Anterior cingulate cortex (tissue), 58 donors: ENCODE results near the gene C21orf58.
"Not testable (repeated sequence)": the region's sequence is repeated elsewhere in the genome, so short reads cannot be mapped to it uniquely, and the experiment has no call there.

Experiments used
- DNase-seq, 58 donors: peaks; one replicate each; lab custom pipeline; 2025; lab: John Stamatoyannopoulos, UW

C21orf58 gene

DNA sequence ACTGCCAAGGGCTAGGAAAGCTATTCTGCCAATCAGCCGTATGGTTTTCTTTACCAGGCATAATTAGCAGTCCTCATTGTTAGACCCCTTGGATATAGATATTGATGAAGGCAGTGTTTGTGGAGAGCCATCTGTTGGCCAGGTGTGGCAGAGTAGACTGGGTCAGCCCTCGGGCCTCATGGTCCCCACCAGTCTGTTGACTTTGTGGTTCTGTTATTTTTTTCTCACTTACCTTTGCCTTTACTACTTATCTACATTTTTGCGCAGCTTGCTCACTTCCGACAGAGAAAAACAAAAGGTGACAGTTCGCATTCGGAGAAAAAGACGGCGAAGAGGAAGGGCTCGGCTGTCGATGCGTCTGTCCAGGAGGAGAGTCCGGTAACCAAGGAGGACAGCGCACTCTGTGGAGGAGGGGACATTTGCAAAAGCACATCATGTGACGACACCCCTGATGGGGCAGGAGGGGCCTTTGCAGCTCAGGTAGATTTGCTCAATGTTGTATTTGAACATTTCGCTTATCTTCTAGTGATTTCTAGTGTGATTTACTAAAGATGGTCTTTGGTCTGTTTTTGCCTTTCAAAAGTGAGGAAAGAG lies 2.5 kb upstream of the C21orf58 start:
- DNase-seq, result no peak

DNA sequence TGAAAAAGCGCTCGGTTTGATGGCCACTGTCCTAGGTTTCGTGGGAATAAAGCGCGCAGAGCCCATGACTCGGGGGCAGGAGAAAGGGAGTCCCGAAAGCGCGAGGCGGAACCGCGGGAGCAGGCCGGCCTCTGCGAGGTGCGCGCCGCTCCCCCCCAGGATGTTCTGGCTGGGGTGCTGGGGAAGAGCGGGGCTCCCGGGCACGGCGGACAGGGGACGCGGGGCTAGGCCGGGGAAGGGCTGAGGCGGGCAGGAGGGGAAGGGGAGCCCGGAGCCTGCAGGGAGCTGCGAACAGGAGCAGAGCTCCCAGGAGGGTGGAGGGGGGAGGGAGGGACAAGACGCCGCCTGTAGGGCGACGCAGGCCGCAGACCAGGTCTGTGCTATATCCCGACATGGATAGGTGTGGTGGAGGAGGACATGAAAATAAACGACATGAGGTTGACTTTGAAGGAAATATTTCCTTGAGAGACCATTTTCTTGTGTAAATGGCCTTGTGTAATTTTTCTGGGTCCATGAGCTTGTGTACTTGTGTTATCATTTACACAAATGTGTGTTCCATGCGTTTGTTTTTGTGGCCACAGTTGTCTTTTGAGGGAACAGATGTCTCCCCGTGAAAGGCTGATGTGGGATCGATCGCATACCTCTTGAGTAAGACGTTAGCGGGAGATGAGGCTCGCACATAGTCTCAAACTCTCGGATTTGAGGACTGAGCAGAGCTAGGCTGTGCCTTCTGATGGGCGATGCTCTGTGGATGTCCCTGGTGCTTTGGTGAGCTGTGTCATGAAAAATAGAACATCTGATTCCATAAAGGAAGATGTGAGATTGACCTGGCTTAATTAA lies 1.6 kb upstream of the C21orf58 start:
- peak in 33 of 58 donors; percentile 9 to 52 (median 33) for DNase-seq

DNA sequence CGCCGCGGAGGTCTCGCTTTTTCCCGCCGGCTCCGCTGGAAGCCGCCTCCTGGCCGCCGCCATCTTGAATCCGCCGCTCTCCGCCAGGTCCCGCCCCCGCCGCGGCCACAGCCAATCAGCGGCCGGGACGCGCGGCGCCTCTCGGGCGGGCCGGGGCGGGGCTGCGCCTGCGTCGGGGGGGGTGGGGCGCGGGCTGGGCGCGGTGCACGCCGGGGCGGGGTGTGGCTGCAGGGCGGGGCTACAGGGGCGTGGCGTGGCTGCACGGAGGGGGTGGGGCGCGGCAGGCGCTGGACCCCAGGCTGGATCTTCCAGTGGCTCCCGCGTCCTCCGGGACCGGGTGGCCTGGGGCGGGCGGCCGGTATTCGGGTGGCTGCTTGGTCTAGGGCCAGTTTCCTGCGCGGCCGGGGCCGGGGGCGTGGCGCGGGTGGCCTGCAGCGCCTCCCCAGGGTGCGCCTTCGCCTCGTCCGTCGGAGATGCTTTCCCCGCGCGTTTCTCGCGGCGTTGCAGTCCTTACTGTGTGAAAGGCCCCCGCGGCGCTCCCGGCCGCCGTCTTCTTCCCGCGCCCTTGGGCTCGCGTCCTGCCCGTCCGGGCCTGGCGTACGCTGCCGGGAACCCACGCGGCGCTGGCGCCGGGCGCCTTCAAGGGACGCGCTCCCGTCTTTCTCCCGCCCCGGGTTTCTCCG lies 861 bp upstream of the C21orf58 start:
- peak; percentile 13 to 89 (median 83) for DNase-seq

DNA sequence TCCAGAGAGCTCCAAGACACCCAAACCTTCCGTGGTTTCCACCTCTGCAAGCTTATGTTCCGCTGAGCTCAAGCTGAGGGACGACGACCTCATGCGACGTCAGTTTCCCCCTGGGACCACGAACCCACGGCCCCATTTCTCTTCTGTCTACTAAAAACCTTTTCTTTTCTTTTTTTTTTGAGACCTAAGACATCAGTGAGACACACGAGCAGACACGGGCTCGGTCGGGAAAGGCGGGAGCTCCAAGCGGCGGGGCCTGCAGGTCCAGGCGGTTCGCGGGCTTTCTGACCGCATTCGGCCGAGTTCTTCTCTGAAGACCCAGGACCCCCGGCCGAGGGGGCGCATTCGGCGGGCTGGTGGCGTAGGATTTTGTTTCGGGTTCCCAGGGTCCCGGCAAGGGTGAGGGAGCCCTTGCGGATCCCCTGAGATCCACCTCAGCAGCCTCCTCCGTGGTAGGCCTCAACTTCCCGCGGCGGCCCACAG lies 402 bp downstream of the C21orf58 start:
- peak in 2 of 58 donors; percentile 47 to 61 for DNase-seq

DNA sequence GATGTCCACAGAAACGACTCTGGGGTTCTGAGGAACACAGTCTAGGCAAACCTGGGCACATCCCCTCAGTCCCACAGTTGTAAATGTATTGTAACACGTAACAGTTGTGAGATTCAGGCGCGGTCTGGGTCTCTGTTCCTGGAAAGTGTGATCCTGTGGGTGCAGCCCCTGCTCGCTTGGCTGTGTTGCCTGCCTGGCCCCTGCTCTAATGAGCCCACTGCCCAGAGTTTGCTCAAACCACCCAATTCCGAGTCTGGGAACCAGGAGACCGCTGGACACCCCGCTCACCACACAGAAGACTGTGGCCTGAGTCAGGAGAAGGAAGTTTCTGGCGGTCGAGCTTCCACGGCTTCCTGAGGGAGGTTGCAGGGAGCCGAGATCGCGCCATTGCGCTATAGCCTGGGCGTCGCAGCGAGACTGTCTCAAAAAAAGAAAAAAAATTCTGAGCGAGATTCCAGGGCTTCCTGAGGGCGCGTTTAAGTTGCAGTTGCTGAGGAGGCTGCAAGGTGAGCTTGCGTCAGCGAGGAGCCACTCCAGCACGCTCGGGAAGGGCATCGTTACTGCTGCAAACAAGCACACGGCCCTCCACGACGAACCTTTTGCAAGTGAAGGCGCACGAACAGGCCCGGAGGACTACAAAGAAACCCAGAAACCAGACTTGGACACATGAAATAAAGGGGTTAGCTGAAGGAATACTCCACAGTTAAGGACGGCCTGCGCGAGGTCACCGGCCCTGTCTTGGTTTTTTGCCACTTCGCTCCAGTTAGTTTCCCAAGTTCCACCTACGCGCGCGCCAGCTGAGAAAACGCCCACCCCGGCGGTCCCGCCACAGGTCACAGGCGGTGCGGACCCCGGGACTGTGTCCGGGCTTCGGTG lies 1.1 kb downstream of the C21orf58 start:
- DNase-seq, result no peak

DNA sequence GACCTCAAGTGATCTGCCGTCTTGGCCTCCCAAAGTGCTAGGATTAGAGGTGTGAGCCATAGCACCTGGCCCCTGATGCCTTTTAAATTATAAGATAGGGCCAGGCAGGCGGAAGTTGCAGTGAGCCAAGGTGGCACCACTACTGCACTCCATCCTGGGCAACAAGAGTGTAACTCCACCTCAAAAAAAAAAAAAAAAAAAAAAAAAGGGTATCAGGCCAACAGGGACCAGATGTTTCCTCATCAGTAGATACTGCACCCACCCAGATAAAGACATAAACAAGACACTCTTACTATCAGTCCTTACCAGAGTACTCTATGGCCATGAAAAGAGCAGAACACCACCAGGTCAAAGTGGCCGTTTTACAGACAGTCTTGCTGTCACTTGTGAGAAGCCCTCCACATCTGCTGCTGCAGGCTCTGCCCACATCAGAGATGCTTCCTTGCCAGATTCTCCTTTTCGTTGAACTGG lies 3.3 kb downstream of the C21orf58 start:
- no peak for DNase-seq

DNA sequence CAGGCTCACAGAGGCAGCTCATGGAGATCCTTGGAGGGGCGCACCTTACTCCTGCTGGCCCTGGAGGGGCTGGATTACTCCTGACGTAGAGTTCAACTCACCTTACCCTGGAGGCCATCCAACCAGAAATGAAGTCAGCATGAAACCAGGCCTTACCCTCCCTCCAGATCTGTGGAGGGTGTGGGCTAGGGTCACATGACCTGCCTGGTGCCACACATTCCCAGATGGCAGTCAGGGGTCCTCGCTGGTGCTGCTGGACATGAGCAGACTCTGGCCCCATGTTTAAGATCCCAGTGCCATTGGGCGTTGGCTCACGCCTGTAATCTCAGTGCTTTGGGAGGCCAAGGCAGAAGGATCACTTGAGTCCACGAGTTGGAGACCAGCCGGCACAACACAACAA lies 4.5 kb downstream of the C21orf58 start:
- no peak for DNase-seq

DNA sequence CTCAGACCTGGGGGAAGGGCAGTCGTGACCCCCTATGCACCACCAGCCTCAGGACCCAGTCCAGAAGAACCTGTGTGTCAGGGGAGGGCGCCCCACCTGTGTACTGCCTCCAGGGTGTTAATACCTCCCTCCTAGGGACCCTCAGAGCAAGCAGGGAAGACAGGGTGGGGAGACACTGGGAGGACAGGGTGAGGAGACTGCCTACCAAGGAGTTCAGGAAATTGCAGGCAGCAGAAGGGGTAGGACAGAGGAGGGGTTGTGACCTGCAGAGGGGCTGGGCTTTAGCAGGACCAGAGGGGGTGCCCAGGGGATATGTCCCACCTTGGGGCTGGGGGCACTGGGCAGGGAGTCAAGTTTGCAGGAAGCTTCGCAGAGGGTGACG lies 5.2 kb downstream of the C21orf58 start:
- DNase-seq, result no peak

DNA sequence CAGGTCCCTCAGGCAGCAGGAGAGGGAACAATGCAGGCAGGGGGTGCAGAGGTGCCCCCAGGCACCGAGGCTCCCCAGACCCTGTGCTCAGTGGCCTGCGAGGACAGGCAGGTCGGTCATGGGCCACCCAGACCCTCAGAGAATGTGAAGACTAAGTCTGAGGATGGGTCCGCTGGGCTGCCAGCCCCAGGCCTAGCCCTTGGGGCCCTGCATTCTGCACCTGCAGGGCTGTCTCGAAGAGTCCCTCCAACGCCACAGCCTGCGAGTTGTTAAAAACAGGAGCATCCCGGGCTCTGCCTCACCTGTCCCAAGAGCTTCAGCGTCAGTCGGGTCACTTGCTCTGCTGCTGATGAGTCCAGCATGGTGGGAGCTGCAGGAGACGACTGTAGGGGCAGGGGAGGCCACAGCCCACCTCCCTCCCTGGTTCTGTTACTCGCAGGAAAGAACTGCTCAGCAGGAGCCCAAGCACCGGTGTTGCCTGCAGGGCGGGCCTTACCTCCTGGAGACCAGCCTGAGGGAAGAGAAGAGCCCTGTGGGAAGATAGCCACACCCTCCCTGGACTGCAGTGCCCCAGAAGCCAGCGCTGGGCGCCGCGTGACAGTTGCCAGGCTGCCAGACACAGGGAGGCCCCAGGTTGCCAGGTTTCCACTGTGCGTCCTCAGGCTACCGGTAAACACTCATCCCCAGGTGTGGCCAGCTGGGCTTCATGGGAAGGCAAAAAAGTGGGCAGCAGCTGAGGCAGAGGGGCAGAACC lies 5.8 kb downstream of the C21orf58 start:
- no peak for DNase-seq

DNA sequence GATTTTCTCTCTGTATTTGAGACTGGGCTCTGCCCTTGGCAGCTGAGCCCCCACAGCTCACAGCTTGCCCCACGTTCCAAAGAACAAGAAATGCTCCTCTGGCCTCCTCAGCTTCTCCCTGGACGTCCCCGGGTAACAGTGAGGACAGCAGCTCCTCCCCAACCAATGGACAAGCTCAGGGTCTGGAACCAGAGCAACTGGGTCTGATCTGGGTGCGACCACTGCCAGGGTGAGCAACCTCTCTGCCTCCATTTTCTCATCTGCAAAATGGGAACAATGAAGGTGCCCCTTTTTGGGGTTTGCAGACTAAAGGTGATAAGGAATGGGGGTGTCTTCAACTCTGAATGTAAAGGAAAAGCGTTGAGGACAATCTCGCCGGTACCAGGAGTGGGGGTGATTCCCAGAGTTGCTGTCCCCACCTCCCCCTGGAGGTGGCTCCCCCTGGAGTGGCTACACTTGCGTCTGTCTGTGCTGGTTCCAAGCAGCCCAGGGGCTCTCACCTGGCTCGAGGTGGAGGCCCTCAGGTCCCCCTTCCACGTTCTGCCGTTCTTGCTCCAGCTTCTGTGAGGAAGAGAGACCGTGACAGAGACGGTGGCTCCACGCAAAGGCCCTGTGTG lies 6.9 kb downstream of the C21orf58 start:
- DNase-seq, result no peak

DNA sequence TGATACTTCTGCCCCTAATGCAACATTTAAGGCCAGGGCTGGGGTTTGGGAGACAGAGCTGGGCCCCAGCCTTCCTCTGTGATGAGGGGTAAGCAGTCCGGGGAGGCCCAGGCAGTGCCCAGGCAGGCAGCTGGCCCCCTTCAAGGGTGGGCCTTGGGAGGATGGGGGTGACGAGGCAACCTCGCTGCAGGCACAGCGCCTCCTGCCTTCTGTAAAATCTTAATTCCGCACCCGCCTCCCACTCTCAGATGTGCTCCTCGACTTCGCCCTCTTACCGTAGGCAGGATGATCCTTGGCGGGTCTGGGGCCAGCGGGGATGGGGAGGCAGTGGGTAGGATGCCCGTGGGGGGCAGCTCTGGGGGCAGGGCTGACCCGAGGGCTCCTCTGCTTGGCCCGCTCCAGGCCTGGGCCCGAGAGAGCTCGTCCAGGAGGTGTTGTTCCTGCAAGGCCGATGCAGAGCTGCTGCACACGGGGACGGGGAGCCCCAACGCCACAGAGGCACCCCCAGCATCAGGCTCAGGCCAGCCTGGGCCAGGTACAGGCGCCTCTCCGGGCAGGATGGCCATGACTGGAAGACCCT lies 9.1 kb downstream of the C21orf58 start:
- DNase-seq, result no peak

DNA sequence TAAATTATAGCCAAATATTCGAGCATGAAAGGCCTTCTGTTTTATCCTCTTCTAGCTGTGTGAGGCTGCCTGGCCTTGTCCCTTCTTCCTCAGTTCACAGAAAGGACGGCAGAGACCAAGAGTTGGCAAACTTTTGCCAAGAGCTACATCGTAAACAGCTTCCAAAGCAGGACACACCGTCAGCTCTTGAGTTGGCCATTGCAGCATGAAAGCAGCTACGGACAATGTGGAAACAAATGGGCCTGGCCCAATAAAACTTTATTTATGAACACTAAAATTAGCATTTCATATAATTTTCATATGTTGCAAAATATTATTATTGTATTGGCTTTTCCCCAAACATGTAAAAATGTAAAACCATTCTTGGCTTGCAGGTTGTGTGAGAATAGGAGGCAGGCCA lies 10.7 kb downstream of the C21orf58 start:
- DNase-seq, result no peak

DNA sequence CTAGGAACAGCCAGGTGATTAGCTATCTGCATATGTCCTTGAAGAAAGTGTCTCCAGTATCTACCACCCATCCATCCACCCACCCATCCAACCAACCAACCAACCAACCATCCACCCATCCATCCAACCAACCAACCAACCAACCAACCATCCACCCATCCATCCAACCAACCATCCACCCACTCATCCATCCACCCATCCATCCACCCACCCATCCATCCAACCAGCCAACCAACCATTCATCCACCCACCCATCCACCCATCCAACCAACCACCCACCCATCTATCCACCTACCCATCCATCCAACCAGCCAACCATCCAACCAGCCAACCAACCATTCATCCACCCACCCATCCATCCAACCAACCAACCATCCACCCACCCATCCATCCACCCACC lies 12.1 kb downstream of the C21orf58 start:
- DNase-seq, result no peak

DNA sequence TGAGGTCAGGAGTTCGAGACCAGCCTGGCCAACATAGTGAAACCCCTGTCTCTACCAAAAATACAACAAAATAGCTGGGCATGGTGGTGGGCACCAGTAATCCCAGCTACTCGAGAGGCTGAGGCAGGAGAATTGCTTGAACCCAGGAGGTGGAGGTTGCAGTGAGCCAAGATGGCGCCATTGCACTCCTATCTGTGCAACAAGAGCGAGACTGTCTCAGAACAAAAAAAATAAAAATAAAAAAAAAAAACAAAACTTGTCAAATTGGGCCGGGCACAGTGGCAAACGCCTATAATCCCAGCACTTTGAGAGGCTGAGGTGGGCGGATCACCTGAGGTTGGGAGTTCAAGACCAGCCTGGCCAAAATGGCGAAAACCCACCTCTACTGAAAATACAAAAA lies 13.4 kb downstream of the C21orf58 start:
- not testable (repeated sequence) for DNase-seq

DNA sequence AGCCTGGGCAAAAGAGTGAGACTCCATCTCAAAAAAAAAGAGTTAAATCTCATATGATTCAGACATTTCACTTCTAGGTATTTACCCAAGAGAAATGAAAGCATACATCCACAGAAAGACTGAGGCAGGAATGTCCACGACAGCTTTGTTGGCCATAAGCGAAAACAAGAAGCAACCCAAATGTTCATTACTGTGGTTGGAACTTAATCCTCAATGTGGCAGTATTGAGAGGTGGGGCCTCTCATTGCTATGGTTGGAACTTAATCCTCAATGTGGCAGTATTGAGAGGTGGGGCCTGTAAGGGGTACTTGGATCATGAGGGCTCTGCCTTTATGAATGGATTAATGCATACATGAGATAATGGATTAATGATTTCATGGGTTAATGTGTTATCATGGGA lies 15.2 kb downstream of the C21orf58 start:
- no peak for DNase-seq

DNA sequence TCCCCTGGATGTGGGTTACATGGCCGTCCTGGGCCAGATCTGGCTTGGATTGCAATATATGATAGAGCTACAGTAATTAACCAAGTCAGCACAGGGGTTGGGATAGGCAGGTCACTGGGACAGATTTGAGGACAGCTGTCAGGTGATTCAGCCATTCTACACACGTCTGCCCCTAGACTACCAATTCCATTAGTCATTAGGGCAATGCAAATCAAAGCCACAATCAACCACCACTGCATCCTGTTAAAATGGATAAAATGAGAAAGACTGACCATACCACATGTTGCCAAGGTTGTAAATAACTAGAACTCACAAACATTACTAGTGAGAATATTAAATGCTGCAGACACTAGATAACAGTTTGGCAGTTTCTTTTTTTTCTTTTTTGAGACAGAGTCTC lies 16.0 kb downstream of the C21orf58 start:
- no peak for DNase-seq

DNA sequence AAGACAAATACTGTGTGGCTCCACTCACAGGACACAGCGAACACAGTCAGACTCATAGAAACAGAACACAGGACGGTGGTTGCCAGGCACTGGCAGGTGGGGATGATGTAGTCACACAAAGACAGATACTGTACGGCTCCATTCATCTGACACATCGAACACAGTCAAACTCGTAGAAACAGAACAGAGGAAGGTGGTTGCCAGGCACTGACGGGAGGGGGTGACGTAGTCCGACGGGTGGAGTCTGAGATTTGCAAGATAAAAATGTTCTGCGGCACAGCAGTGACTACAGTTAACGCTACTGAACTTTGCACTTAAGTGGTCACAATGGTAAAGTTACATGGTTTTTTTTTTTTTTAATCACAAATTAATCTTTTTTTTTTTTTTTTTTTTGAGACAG lies 18.7 kb downstream of the C21orf58 start:
- peak in 20 of 58 donors; percentile 1 to 81 (median 34) for DNase-seq

DNA sequence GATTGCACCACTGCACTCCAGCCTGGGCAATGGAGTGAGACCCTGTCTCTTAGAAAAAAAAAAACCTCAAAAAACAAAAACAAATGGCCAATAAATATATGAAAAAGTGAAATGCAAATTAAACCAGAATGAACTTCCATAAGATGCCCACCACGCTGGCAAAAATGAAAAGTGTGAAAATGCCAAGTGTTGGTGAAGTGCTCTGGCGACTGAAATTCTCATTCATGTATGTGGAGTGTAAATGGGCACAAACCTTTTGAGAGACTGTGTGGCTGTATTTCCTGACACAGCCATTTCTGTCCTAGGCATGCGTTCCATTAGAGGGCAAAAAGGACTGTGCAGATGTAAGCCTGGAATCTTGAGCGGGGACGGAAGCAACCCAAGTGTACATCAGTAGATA lies 19.2 kb downstream of the C21orf58 start:
- no peak for DNase-seq

DNA sequence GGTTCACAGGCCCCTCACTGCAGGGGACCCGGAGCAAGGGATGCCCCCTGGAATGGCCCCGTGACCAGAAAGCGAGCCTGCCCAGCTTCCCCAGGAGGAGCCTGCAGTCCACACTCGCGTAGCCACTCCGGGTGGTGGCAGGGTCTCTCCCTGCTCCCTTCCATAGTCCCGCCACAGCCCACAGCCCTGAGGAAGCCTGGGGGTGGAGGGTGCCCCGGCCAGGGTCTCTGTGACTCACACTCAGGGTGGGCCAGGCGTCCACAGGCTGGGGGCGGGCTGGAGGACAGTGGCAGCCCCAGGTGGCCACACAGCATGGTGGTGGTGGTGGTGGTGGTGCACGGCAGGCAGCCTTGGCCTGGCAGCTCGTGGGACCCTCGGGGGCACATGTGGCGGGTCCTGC lies 21.9 kb downstream of the C21orf58 start:
- no peak for DNase-seq
